ENCODE results near the gene SLC2A14.
A peak's percentile ranks its signal among the peaks of the same experiment; 100 is the strongest.
"Not testable (repeated sequence)": the region's sequence is repeated elsewhere in the genome, so short reads cannot be mapped to it uniquely, and the experiment has no call there.

The SLC2A14 gene

GRCh38 chr12:7916936-7917335 lies 44.2 kb upstream of the SLC2A14 start:
- no peak for TF ChIP-seq REST (IDR thresholded peaks at IDR 0.05; ENCODE audit: insufficient replicate concordance, low read depth)
- TF ChIP-seq POLR2AphosphoS5 (IDR thresholded peaks at IDR 0.05; ENCODE audit: low read depth): no peak
- no peak for TF ChIP-seq SPI1 (IDR thresholded peaks at IDR 0.05; ENCODE audit: borderline replicate concordance, low read depth)
- TF ChIP-seq GABPA (IDR thresholded peaks at IDR 0.05; ENCODE audit: low read depth): no peak
- no peak for TF ChIP-seq CTCF (IDR thresholded peaks at IDR 0.05; ENCODE audit: insufficient read depth, low read length)
- no peaks in the 10 kb centered on the region for H3K27me3 ChIP-seq (ENCODE audit: insufficient read depth, poor library complexity, severe bottlenecking)
- no peak for DNase-seq (ENCODE audit: low read depth in 1 of 2, low spot score in 1 of 2)
- H3K4me3 ChIP-seq (replicated peaks; ENCODE audit: insufficient read depth, low read length): no peak overlapping the region
- H3K27ac ChIP-seq (replicated peaks): no peak overlapping the region

GRCh38 chr12:7915661-7916403 lies 43.1 kb upstream of the SLC2A14 start:
- Histone ChIP-seq H3K27ac (replicated peaks) (no peak overlapping the region), H3K4me3 (replicated peaks; ENCODE audit: insufficient read depth, low read length) (no peak overlapping the region), H3K27me3 (ENCODE audit: insufficient read depth, poor library complexity, severe bottlenecking) (no peaks in the 10 kb centered on the region)
- DNase-seq (ENCODE audit: low read depth in 1 of 2, low spot score in 1 of 2): no peak
- TF ChIP-seq GABPA (IDR thresholded peaks at IDR 0.05; ENCODE audit: low read depth) (no peak), CTCF (IDR thresholded peaks at IDR 0.05; ENCODE audit: insufficient read depth, low read length) (no peak), REST (IDR thresholded peaks at IDR 0.05; ENCODE audit: insufficient replicate concordance, low read depth) (no peak), POLR2AphosphoS5 (IDR thresholded peaks at IDR 0.05; ENCODE audit: low read depth) (no peak), SPI1 (IDR thresholded peaks at IDR 0.05; ENCODE audit: borderline replicate concordance, low read depth) (no peak)

GRCh38 chr12:7910106-7910505 lies 37.4 kb upstream of the SLC2A14 start:
- H3K27me3 ChIP-seq (ENCODE audit: insufficient read depth, poor library complexity, severe bottlenecking); H3K4me3 ChIP-seq (replicated peaks; ENCODE audit: insufficient read depth, low read length); DNase-seq (ENCODE audit: low read depth in 1 of 2, low spot score in 1 of 2); H3K27ac ChIP-seq (replicated peaks): not testable (repeated sequence)

GRCh38 chr12:7907009-7907408 lies 34.3 kb upstream of the SLC2A14 start:
- DNase-seq (ENCODE audit: low read depth in 1 of 2, low spot score in 1 of 2): peak in 1 of 2 experiments; percentile 44
- Histone ChIP-seq H3K4me3 (replicated peaks; ENCODE audit: insufficient read depth, low read length) (no peak overlapping the region), H3K27me3 (ENCODE audit: insufficient read depth, poor library complexity, severe bottlenecking) (no peaks in the 10 kb centered on the region), H3K27ac (replicated peaks) (no peak overlapping the region)
- no peak for TF ChIP-seq POLR2AphosphoS5 (IDR thresholded peaks at IDR 0.05; ENCODE audit: low read depth)

- H3K27ac ChIP-seq (replicated peaks): not testable (repeated sequence)
Measured at GRCh38 chr12:7906303-7906702, 33.6 kb upstream of the SLC2A14 start.

GRCh38 chr12:7905600-7906125 lies 32.9 kb upstream of the SLC2A14 start:
- H3K27ac ChIP-seq (replicated peaks); H3K4me3 ChIP-seq (replicated peaks; ENCODE audit: insufficient read depth, low read length); H3K27me3 ChIP-seq (ENCODE audit: insufficient read depth, poor library complexity, severe bottlenecking); DNase-seq (ENCODE audit: low read depth in 1 of 2, low spot score in 1 of 2): not testable (repeated sequence)

More at GRCh38 chr12:7906303-7906702, 33.6 kb upstream of the SLC2A14 start:
- not testable (repeated sequence) for DNase-seq (ENCODE audit: low read depth in 1 of 2, low spot score in 1 of 2); H3K4me3 ChIP-seq (replicated peaks; ENCODE audit: insufficient read depth, low read length); H3K27me3 ChIP-seq (ENCODE audit: insufficient read depth, poor library complexity, severe bottlenecking)
